Right lobe of liver (tissue), 4 donors: ENCODE results near the gene BLACAT1.

Experiments used
- CTCF ChIP-seq, 4 donors: fragments of 200-600 bp in 3 of 4; fragments of 450-650 bp in 1 of 4; IDR thresholded peaks; one replicate each; pipeline versions ENCODE4 v1.5.1 to v1.8.0; 2016 to 2022; ENCODE audit warnings: antibody characterized with exemption in 4 of 4, mild to moderate bottlenecking in 2 of 4
- POLR2A ChIP-seq: fragments of 450-650 bp; IDR thresholded peaks from one replicate; pipeline ENCODE4 v1.6.1; 2017; ENCODE audit warnings: antibody characterized with exemption, mild to moderate bottlenecking
- donor health status: DM: no; HTN: no; CAD: no.
- donor health status: DM: no; HTN: no; CAD: no.
- donor health status: DM: no; HTN: yes; CAD: no.

- TF ChIP-seq CTCF (IDR thresholded peaks at IDR 0.05) (no peak), POLR2A (no peak)
Measured at GRCh38 chr1:205495237-205495823, 39.5 kb upstream of the BLACAT1 start.
